HEK293T (cell line): ENCODE results near the gene TPK1.

ENCODE experiments used
- CTCF ChIA-PET: fragments of 350-600 bp; formaldehyde crosslinking; extraction: SDS; loops from one replicate; lab custom pipeline; 2021; ENCODE audit warnings: antibody characterized with exemption, inconsistent platforms; lab: Yijun Ruan, JAX
- POLR2A ChIA-PET: fragments of 350-600 bp; formaldehyde crosslinking; extraction: SDS; loops from one replicate; lab custom pipeline; 2020; ENCODE audit warnings: antibody characterized with exemption, inconsistent platforms; lab: Yijun Ruan, JAX
- DNase-seq: peaks from one replicate; pipeline ENCODE4 v3.0.0; 2012; ENCODE audit warnings: mixed read lengths; ENCODE audit errors: extremely low spot score
- ARNT ChIP-seq: fragments of 450-650 bp; IDR thresholded peaks from 2 replicates; pipeline ENCODE4 v1.6.1; 2017; ENCODE audit warnings: mild to moderate bottlenecking
- BHLHE40 ChIP-seq: fragments of 450-650 bp; IDR thresholded peaks from 2 replicates; pipeline ENCODE4 v1.6.1; 2016; ENCODE audit warnings: mild to moderate bottlenecking, moderate library complexity, borderline replicate concordance
- CTBP1 ChIP-seq: fragments of 450-650 bp; IDR thresholded peaks from 2 replicates; pipeline ENCODE4 v1.6.1; 2016; ENCODE audit warnings: borderline replicate concordance
- ELF4 ChIP-seq: fragments of 450-650 bp; IDR thresholded peaks from 2 replicates; pipeline ENCODE4 v1.6.1; 2017; ENCODE audit warnings: antibody characterized with exemption
- FOXA1 ChIP-seq: fragments of 450-650 bp; IDR thresholded peaks from 2 replicates; pipeline ENCODE4 v1.6.1; 2016; ENCODE audit warnings: mild to moderate bottlenecking
- FOXK2 ChIP-seq: fragments of 450-650 bp; IDR thresholded peaks from 2 replicates; pipeline ENCODE4 v1.6.1; 2016; ENCODE audit warnings: mild to moderate bottlenecking
- FOXM1 ChIP-seq: fragments of 450-650 bp; IDR thresholded peaks from 2 replicates; pipeline ENCODE4 v1.6.1; 2017; ENCODE audit warnings: mild to moderate bottlenecking, borderline replicate concordance
- HDGF ChIP-seq: fragments of 450-650 bp; IDR thresholded peaks from 2 replicates; pipeline ENCODE4 v1.6.1; 2017; ENCODE audit warnings: antibody characterized with exemption, borderline replicate concordance
- L3MBTL2 ChIP-seq: fragments of 450-650 bp; conservative IDR thresholded peaks from 2 replicates; pipeline ENCODE4 v1.6.1; 2016; ENCODE audit warnings: mild to moderate bottlenecking
- LEF1 ChIP-seq: fragments of 450-650 bp; IDR thresholded peaks from 2 replicates; pipeline ENCODE4 v1.6.1; 2017; ENCODE audit warnings: mild to moderate bottlenecking, borderline replicate concordance
- NFRKB ChIP-seq: fragments of 450-650 bp; IDR thresholded peaks from 2 replicates; pipeline ENCODE4 v1.6.1; 2016; ENCODE audit warnings: mild to moderate bottlenecking, moderate library complexity
- PKNOX1 ChIP-seq: fragments of 450-650 bp; IDR thresholded peaks from 2 replicates; pipeline ENCODE4 v1.6.1; 2016
- SP1 ChIP-seq: fragments of 450-650 bp; IDR thresholded peaks from 2 replicates; pipeline ENCODE4 v1.6.1; 2017
- SUZ12 ChIP-seq: fragments of 450-650 bp; IDR thresholded peaks from 2 replicates; pipeline ENCODE4 v1.6.1; 2016; ENCODE audit warnings: mild to moderate bottlenecking
- TARDBP ChIP-seq: fragments of 450-650 bp; IDR thresholded peaks from 2 replicates; pipeline ENCODE4 v1.6.1; 2016
- ZNF384 ChIP-seq: fragments of 450-650 bp; IDR thresholded peaks from 2 replicates; pipeline ENCODE4 v1.6.1; 2016

Gene TPK1

GRCh38 chr7:144827621-144828020 lies 8.2 kb downstream of the TPK1 start:
- DNase-seq: no peak
- TF ChIP-seq FOXA1: no peak
- no peak for TF ChIP-seq SUZ12
- no peak for TF ChIP-seq FOXM1
- no peak for TF ChIP-seq ELF4
- no peak for TF ChIP-seq HDGF
- TF ChIP-seq PKNOX1: no peak
- TF ChIP-seq ARNT: no peak
- no peak for TF ChIP-seq LEF1
- no peak for TF ChIP-seq TARDBP
- TF ChIP-seq NFRKB: no peak
- no peak for TF ChIP-seq CTBP1
- TF ChIP-seq L3MBTL2: no peak
- ChIA-PET POLR2A (interaction anchor here (1.2 kb wide), 1 partner anchor 9 kb away, joined by 6 read pairs; the partner anchor contains the start of gene TPK1), CTCF (interaction anchor here (0.6 kb wide), 1 partner anchor 112 kb away, joined by 3 read pairs; no protein-coding TSS in a partner anchor)

GRCh38 chr7:144826208-144826607 lies 9.6 kb downstream of the TPK1 start:
- no peak for DNase-seq
- ChIA-PET CTCF (interaction anchor here (1.4 kb wide), 1 partner anchor 9 kb away, joined by 4 read pairs; the partner anchor contains the start of gene TPK1), POLR2A (interaction anchor here (1.2 to 1.3 kb wide), 2 partner anchors 9 to 10 kb away, joined by 4 to 5 read pairs; partner anchors contain the start of gene TPK1)
- TF ChIP-seq SUZ12 (no peak), CTBP1 (no peak), NFRKB (no peak)

- no peak for TF ChIP-seq SP1
- no peak for TF ChIP-seq PKNOX1
- no peak for TF ChIP-seq CTBP1
- TF ChIP-seq FOXK2: no peak
- TF ChIP-seq ZNF384: no peak
- ChIA-PET POLR2A (no interaction called here), CTCF (no interaction called here)
- DNase-seq: no peak
These were observed 11.5 kb downstream of the TPK1 start for GRCh38 chr7:144824360-144824759.

GRCh38 chr7:144822223-144822622 lies 13.6 kb downstream of the TPK1 start:
- TF ChIP-seq FOXA1 (no peak), BHLHE40 (no peak), L3MBTL2 (no peak), ZNF384 (no peak), NFRKB (no peak), LEF1 (no peak), PKNOX1 (no peak), FOXK2 (no peak), TARDBP (no peak), ARNT (no peak), SUZ12 (no peak), FOXM1 (no peak), CTBP1 (no peak), SP1 (no peak), HDGF (no peak), ELF4 (no peak)
- ChIA-PET CTCF (interaction anchor here (0.6 kb wide), 1 partner anchor 233 kb away, joined by 3 read pairs; no protein-coding TSS in a partner anchor), POLR2A (interaction anchor here (1.4 kb wide), 1 partner anchor 14 kb away, joined by 6 read pairs; the partner anchor contains the start of gene TPK1)
- no peak for DNase-seq

- ChIA-PET POLR2A (interaction anchor here (1.4 kb wide), 1 partner anchor 15 kb away, joined by 6 read pairs; the partner anchor contains the start of gene TPK1), CTCF (no interaction called here)
- DNase-seq: no peak
- TF ChIP-seq LEF1 (no peak), L3MBTL2 (no peak), FOXM1 (no peak), HDGF (no peak), BHLHE40 (no peak), SUZ12 (no peak), SP1 (no peak)
These were observed 14.8 kb downstream of the TPK1 start for GRCh38 chr7:144821067-144821466.

- TF ChIP-seq ELF4 (no peak), FOXM1 (no peak), ARNT (no peak), SUZ12 (no peak), CTBP1 (no peak), HDGF (no peak), NFRKB (no peak), L3MBTL2 (no peak), FOXA1 (no peak)
- CTCF ChIA-PET: no interaction called here
- POLR2A ChIA-PET: no interaction called here
These were observed 15.3 kb downstream of the TPK1 start for GRCh38 chr7:144820552-144820951.

GRCh38 chr7:144819566-144819965 lies 16.3 kb downstream of the TPK1 start:
- ChIA-PET CTCF (no interaction called here), POLR2A (no interaction called here)
- TF ChIP-seq TARDBP (no peak), ELF4 (no peak), SUZ12 (no peak), L3MBTL2 (no peak), PKNOX1 (no peak), FOXK2 (no peak)
- DNase-seq: no peak

More at GRCh38 chr7:144820552-144820951, 15.3 kb downstream of the TPK1 start:
- DNase-seq: no peak
